GM18526 (cell line): Measurements from ENCODE around the gene AGMO.

Experiments used
- POLR2A ChIP-seq: IDR thresholded peaks from 3 replicates; pipeline ENCODE4 v1.6.1; 2011; ENCODE audit not compliant: insufficient read length; ENCODE audit errors: extremely low read depth

AGMO gene

GRCh38 chr7:15345216-15345615 is 216.6 kb downstream of the AGMO start:
- no peak for TF ChIP-seq POLR2A

GRCh38 chr7:15341817-15342216 is 220.0 kb downstream of the AGMO start:
- no peak for TF ChIP-seq POLR2A

DNA sequence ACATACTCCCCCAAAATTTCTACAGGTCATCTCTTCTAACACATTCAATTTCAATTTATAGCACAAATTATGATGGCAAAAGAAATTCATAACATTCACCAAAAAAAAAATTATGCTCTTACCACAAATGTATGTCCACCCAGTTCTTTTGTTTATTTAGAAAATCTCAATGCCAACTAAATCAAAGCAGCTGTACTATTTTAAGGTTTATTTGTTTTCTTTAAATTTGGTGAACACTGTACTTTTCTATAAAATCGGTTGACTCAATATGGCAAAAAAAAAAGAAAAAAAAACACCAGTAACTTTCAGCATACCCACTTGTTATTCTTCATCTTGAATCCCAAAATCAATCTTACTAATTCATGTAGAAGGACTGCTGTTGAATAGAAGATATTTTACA is 225.7 kb downstream of the AGMO start:
- no peak for TF ChIP-seq POLR2A

DNA sequence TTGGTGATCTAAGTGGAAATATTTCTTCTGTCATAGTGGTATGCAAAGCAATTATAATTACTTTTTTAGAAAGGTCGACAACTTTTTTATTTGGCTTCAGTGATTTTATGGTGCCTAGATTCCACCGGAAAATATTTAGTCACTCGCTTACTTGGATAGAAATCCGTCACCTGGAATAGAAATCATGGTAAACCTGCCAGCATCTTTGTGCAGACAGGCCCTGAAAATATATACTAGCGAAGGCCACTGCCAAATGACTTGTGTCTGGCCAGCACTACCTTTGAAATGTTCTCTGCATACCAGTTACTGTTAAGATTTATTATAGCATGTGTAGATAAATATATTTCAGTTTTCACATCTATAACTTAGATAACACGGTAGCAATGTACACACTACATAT is 226.4 kb downstream of the AGMO start:
- no peak for TF ChIP-seq POLR2A

- TF ChIP-seq POLR2A = no peak
Measured at GRCh38 chr7:15334536-15335263, 227.1 kb downstream of the AGMO start.

- no peak for TF ChIP-seq POLR2A
Measured at GRCh38 chr7:15332956-15333355, 228.9 kb downstream of the AGMO start.

DNA sequence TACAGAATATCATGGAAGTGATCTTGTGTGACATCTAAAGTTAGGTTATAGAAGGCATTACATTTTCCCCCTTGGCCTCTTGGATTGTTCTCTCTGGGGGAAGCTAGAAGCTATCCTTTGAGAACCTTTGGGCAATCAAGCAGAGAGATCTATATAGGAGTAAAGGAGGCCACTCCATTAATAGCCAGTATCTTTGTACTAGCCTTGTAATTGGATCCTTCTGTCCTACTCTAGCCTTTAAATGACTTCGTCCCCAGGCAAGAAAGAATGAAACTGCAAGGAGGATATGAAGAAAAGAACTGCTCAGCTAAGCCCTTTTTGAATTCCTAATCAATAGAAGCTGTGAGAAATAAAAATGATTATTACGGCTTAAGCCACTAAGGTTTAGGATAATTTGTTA is 230.9 kb downstream of the AGMO start:
- no peak for TF ChIP-seq POLR2A

DNA sequence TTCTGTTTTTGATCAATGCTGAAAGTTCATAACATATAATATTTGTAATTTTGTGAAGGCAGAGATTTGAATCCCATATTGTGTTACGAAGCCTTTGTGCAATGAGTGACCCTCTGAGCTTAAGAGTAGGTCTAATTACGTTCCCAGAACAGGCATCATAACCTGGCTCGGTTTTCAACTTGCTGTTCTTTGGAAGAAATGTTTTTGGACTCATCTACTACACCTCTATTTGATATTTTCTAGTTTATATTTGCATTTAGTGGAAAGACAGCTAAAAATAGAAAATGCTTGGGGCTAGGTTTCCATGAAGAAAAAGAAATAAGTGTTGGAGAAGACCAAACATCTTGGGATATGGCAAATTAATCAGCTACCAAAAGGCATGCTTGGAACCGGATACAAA is 234.8 kb downstream of the AGMO start:
- no peak for TF ChIP-seq POLR2A

GRCh38 chr7:15326044-15326644 is 235.7 kb downstream of the AGMO start:
- TF ChIP-seq POLR2A = no peak

DNA sequence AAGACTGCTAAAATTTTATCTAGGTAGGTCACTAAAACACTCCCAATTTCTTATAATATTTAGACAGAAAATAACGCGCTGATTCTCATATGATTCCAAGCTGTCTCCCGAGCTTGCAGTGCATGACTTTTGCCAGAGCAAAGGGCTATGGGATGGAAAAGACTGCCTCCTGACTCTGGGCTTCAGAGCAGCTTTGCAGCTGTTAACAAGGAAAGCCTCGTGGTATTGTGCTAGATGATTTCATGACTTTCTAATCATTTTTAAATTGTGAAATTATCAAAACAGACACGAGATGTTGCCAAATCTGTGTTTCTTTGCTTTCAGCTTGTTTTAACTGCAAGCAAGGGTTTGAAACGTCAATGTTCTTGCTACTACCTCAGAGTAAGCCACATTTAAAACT is 238.3 kb downstream of the AGMO start:
- TF ChIP-seq POLR2A = no peak

DNA sequence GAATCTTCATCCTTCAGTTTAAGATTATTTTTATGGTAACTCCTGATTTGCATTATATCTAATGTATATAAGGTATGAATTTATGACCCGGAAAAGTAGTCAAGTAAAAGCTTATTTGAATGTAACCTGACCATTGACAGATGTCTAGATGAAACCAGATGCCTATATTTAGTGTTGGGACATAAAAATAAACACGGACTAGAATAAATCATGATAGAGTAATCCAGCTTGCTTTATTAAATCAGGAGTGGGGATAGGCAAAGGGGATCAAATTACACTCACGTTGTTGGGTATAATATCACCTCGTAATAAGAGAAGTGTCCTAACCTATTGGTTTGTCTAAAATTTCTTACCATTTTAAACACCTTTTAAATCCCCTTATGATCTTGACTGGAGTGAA is 244.6 kb downstream of the AGMO start:
- TF ChIP-seq POLR2A = no peak

GRCh38 chr7:15315678-15316077 is 246.1 kb downstream of the AGMO start:
- TF ChIP-seq POLR2A = no peak

GRCh38 chr7:15314922-15315321 is 246.9 kb downstream of the AGMO start:
- TF ChIP-seq POLR2A = no peak

DNA sequence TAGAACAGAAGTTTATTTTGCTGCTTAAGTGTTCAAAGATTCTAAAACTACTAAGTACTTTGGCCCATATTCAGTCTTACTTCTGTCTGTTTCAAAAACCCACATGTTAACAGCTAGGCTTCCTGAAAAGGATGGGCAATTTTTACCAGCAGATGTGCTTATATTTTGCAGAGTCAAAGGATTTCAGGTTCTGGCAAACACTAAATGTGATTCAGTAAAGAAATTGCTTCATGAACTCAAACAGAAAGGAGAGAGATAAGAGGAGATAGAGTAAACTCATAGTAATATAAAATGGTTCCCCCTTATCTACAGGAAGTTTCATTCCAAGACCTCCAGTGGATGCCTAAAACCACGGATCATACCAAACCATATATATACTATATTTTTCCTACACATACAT is 248.5 kb downstream of the AGMO start:
- TF ChIP-seq POLR2A = no peak

DNA sequence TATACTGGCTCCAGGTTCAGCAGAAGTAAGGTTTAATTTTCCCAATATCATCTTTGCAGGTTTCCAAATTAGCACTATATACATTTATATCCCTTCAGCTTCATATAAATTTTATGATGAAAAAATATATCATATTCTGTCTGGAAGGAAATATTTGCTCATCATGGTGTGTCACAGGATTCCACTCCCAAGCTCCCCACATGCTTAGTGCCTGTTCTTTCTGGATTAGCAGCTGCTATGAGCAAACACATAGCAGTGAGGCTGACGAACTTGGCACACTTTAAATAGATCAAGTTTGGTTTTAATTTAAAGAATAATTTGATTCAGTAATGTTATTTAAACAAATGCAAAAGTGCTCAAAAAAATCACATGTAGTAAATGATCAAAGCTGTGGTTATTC is 251.9 kb downstream of the AGMO start:
- TF ChIP-seq POLR2A = no peak

- TF ChIP-seq POLR2A = no peak
Measured at GRCh38 chr7:15308821-15309220, 253.0 kb downstream of the AGMO start.

GRCh38 chr7:15306296-15306695 is 255.5 kb downstream of the AGMO start:
- no peak for TF ChIP-seq POLR2A
